CD14-positive monocyte (primary cell): ENCODE measurements around the gene SELPLG. TPM values are rescaled to one million over a fixed set of nuclear protein-coding genes. Genes with fewer than 3 reads are reported as not detected.

Source experiments
- DNase-seq, 3 donors: peaks; one replicate each; pipeline ENCODE4 v3.0.0-alpha.2; 2011 to 2022
- H2AFZ ChIP-seq: 2 replicates; pipeline ENCODE4 v1.6.0; 2012; ENCODE audit warnings: mild to moderate bottlenecking, low read depth, low read length, inconsistent platforms; ENCODE audit not compliant: insufficient read depth, poor library complexity, severe bottlenecking
- H3K27ac ChIP-seq, 2 donors: 1 replicate in 1 of 2; 2 replicates in 1 of 2; pipeline ENCODE4 v1.5.1; 2012 to 2013; ENCODE audit warnings: low read length in 2 of 2, control low read depth in 1 of 2, inconsistent platforms in 1 of 2, low read depth in 1 of 2, mild to moderate bottlenecking in 1 of 2
- H3K27me3 ChIP-seq, 2 donors: one replicate each; pipeline versions ENCODE4 v1.6.0 to v1.6.1; 2011 to 2013; ENCODE audit warnings: low read length in 2 of 2; ENCODE audit not compliant: control insufficient read depth in 2 of 2, insufficient read depth in 2 of 2
- H3K36me3 ChIP-seq, 2 donors: replicated peaks in 1 of 2; 1 replicate in 1 of 2; 2 replicates in 1 of 2; pipeline versions ENCODE4 v1.5.1 to v1.6.1; 2012 to 2013; ENCODE audit warnings: low read length in 2 of 2, control low read depth in 1 of 2, inconsistent platforms in 1 of 2, mild to moderate bottlenecking in 1 of 2; ENCODE audit not compliant: insufficient read depth in 2 of 2, control insufficient read depth in 1 of 2
- H3K4me1 ChIP-seq, 2 donors: 1 replicate in 1 of 2; 2 replicates in 1 of 2; pipeline versions ENCODE4 v1.5.1 to v1.6.1; 2012 to 2013; ENCODE audit warnings: low read length in 2 of 2, control low read depth in 1 of 2, inconsistent platforms in 1 of 2, mild to moderate bottlenecking in 1 of 2, moderate library complexity in 1 of 2; ENCODE audit not compliant: insufficient read depth in 2 of 2, control insufficient read depth in 1 of 2
- H3K4me2 ChIP-seq: replicated peaks from 2 replicates; pipeline ENCODE3; 2012; ENCODE audit warnings: low read length, moderate library complexity, mild to moderate bottlenecking; ENCODE audit not compliant: poor library complexity, severe bottlenecking; ENCODE audit errors: extremely low read depth
- H3K4me3 ChIP-seq, 3 experiments: fragments of 200-600 bp in 1 of 3; sonication (generic) in 1 of 3; replicated peaks in 1 of 3; 1 replicate in 2 of 3; 2 replicates in 1 of 3; pipeline ENCODE4 v1.5.1; 2011 to 2013; ENCODE audit warnings: low read length in 3 of 3, mild to moderate bottlenecking in 3 of 3, control low read depth in 2 of 3, low read depth in 2 of 3, inconsistent platforms in 1 of 3, moderate library complexity in 1 of 3
- H3K79me2 ChIP-seq: 2 replicates; pipeline ENCODE4 v1.6.0; 2012; ENCODE audit warnings: mild to moderate bottlenecking, control low read depth, inconsistent platforms, low read length, moderate library complexity; ENCODE audit not compliant: insufficient read depth
- H3K9ac ChIP-seq: 2 replicates; pipeline ENCODE4 v1.6.0; 2017; ENCODE audit warnings: low read length, mild to moderate bottlenecking; ENCODE audit not compliant: insufficient read depth, poor library complexity, severe bottlenecking
- H3K9me3 ChIP-seq, 2 donors: replicated peaks in 1 of 2; 1 replicate in 1 of 2; 2 replicates in 1 of 2; pipeline versions ENCODE4 v1.5.1 to v1.6.1; 2012 to 2013; ENCODE audit warnings: low read length in 2 of 2, control low read depth in 1 of 2; ENCODE audit not compliant: control insufficient read depth in 1 of 2, insufficient read depth in 1 of 2
- H4K20me1 ChIP-seq: 2 replicates; pipeline ENCODE4 v1.6.0; 2012; ENCODE audit warnings: mild to moderate bottlenecking, low read length, control low read depth, moderate library complexity; ENCODE audit not compliant: insufficient read depth
- H3K27ac Mint-ChIP-seq, 7 donors: one replicate each; pipeline ENCODE4 v1.8.0; 2020; ENCODE audit warnings: mild to moderate bottlenecking in 7 of 7, mixed read lengths in 7 of 7, moderate library complexity in 6 of 7, inconsistent platforms in 2 of 7
- H3K27me3 Mint-ChIP-seq, 3 donors: one replicate each; pipeline ENCODE4 v1.8.0; 2021 to 2022; ENCODE audit warnings: low read depth in 3 of 3, mild to moderate bottlenecking in 3 of 3, mixed read lengths in 3 of 3, moderate library complexity in 3 of 3, inconsistent platforms in 1 of 3
- H3K36me3 Mint-ChIP-seq, 2 donors: one replicate each; pipeline ENCODE4 v1.8.0; 2020; ENCODE audit warnings: mixed read lengths in 2 of 2, inconsistent platforms in 1 of 2, mild to moderate bottlenecking in 1 of 2
- H3K4me1 Mint-ChIP-seq: one replicate; pipeline ENCODE4 v1.8.0; 2020; ENCODE audit warnings: mild to moderate bottlenecking, mixed read lengths
- H3K4me3 Mint-ChIP-seq, 2 donors: one replicate each; pipeline ENCODE4 v1.8.0; 2020; ENCODE audit warnings: mild to moderate bottlenecking in 2 of 2, mixed read lengths in 2 of 2, moderate library complexity in 1 of 2
- H3K9me3 Mint-ChIP-seq, 7 donors: one replicate each; pipeline ENCODE4 v1.8.0; 2020 to 2022; ENCODE audit warnings: mixed read lengths in 7 of 7, mild to moderate bottlenecking in 6 of 7, moderate library complexity in 6 of 7, inconsistent platforms in 2 of 7
- CTCF ChIP-seq: fragments of 200-600 bp; IDR thresholded peaks from one replicate; pipeline ENCODE4 v1.8.0; 2022; ENCODE audit warnings: antibody characterized with exemption, mild to moderate bottlenecking
- WGBS: methylation state at CpG from one replicate; pipeline ENCODE4 v1.1.5; 2013; ENCODE audit warnings: missing lambda C conversion rate; ENCODE audit not compliant: insufficient coverage; 5-methylcytosine and 5-hydroxymethylcytosine counted together
- intact Hi-C, 2 donors: fragments of 100-400 bp; cut with micrococcal nuclease; formaldehyde crosslinking; loops; one replicate each; pipeline versions ENCODE4 v1.15.0 to v1.15.1; 2023
- polyA plus RNA-seq, 3 donors: library from polyadenylated mRNA; depleted of rRNA in 1 of 3; unstranded in 2 of 3; stranded (reverse) in 1 of 3; fragments of 300-500 nt in 2 of 3; fragments of >200 nt in 1 of 3; fragmentation: Illumina TruSeq in 2 of 3; gene quantifications; 1 replicate in 2 of 3; 2 replicates in 1 of 3; pipeline ENCODE4 v1.2.3, GENCODE V29; 2012 to 2021

The SELPLG gene
- polyA plus RNA-seq, 3 donors, result 193 to 349 (median 247) TPM

GRCh38 chr12:108606492-108606891 lies 27.2 kb downstream of the SELPLG start:
- Histone ChIP-seq H3K27ac (no peak overlapping the region), H3K4me1 (no peaks in the 10 kb centered on the region), H3K4me3 (no peak overlapping the region), H3K4me2 (no peak overlapping the region), H3K9me3 (no peaks in the 10 kb centered on the region), H2AFZ (no peak overlapping the region), H3K27me3 (peaks cover 0 to 5% of the 10 kb centered on the region in 2 donors), H4K20me1 (no peaks in the 10 kb centered on the region), H3K36me3 (no peaks in the 10 kb centered on the region), H3K9ac (no peak overlapping the region), H3K79me2 (no peaks in the 10 kb centered on the region)
- no peaks in the 10 kb centered on the region for H3K36me3 Mint-ChIP-seq
- H3K9me3 Mint-ChIP-seq, result peaks cover 0 to 3% (median 0%) of the 10 kb centered on the region in 7 donors
- peaks cover 11 to 18% (median 16%) of the 10 kb centered on the region in 3 donors for H3K27me3 Mint-ChIP-seq
- no peak overlapping the region for H3K27ac Mint-ChIP-seq
- no peaks in the 10 kb centered on the region for H3K4me1 Mint-ChIP-seq
- no peak for DNase-seq
- no peak overlapping the region for H3K4me3 Mint-ChIP-seq
- TF ChIP-seq CTCF, result no peak
- 96% methylated on average over 9 of the region's 9 CpGs for WGBS
- intact Hi-C loops, result no loop called here

GRCh38 chr12:108605690-108606406 lies 27.8 kb downstream of the SELPLG start:
- H3K4me1 ChIP-seq, result no peaks in the 10 kb centered on the region
- Mint-ChIP-seq H3K4me3 (no peak overlapping the region), H3K27me3 (peaks cover 11 to 18% (median 16%) of the 10 kb centered on the region in 3 donors), H3K27ac (no peak overlapping the region), H3K9me3 (peaks cover 0 to 3% (median 0%) of the 10 kb centered on the region in 7 donors), H3K36me3 (no peaks in the 10 kb centered on the region), H3K4me1 (no peaks in the 10 kb centered on the region)
- no peaks in the 10 kb centered on the region for H3K9me3 ChIP-seq
- no peaks in the 10 kb centered on the region for H3K36me3 ChIP-seq
- H4K20me1 ChIP-seq, result no peaks in the 10 kb centered on the region
- no peaks in the 10 kb centered on the region for H3K79me2 ChIP-seq
- no peak overlapping the region for H3K9ac ChIP-seq
- no peak overlapping the region for H3K4me2 ChIP-seq
- 98% methylated on average over 4 of the region's 4 CpGs for WGBS
- no peak for TF ChIP-seq CTCF
- H3K27ac ChIP-seq, result no peak overlapping the region
- H2AFZ ChIP-seq, result no peak overlapping the region
- intact Hi-C loops, result no loop called here
- no peak for DNase-seq
- peaks cover 0 to 5% of the 10 kb centered on the region in 2 donors for H3K27me3 ChIP-seq
- H3K4me3 ChIP-seq, result no peak overlapping the region
